GM18868 (cell line): ENCODE data around the gene MCM3AP.

ENCODE experiments used
- ATAC-seq: cut with Tn5 transposase; IDR thresholded peaks from one replicate; pipeline ENCODE4 v1.9.1; 2021; ENCODE audit warnings: mild to moderate bottlenecking, moderate library complexity; ENCODE audit not compliant: unreplicated experiment

The MCM3AP gene

DNA sequence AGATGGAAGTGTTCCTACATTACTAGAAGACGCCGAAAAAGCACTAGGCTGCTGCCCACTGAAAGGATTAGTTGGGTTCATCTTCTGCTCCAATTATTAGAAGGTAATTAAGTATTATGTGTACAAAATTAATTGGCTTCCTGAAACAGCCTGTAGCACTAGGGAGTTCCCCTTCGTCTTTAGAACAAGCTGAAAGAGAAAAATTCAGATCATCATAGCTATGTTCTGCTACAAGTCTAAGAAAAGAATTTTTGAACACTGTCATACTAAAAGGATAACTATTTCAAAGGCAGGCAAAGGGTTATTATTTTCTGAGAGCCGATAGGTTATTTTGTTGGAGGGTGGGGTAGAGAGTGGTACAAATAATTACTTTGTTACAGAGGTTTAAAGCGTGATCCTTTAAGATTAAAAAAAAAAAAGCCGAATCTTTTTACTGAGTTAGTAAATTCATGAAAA, at the start of gene MCM3AP:
MCM3AP (minus strand) TSS at position 406 of the 456 bp plus-strand sequence; CDS start at position 81, 325 bp downstream.
- ATAC-seq: no peak

DNA sequence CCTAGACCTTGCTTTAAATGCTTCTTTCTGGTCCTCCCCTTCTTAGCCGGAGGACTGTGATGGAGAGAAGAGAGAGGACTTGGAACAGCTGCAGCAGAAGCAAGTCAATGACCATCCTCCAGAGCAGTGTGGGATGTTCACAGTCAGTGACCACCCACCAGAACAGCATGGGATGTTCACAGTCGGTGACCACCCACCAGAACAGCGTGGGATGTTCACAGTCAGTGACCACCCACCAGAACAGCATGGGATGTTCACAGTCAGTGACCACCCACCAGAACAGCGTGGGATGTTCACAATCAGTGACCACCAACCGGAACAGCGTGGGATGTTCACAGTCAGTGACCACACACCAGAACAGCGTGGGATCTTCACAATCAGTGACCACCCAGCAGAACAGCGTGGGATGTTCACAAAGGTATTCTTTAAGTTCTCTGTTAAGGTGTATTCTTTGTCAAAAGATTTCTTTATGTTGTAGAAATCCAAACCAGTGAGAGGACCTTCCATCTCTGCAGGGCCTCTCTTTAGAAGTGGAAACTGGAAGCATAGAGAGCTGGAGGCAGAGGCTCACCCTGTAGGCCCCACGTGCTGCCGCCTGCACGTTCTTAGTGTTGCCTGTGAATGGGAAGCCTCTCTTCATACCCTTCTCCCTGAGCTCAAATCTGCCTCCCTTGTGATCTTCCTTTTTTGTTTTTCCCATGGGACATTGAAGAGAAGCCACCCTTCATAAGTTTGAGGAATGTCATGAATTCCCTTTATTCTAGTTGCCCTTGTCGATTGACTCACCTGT, 49.1 kb upstream of the MCM3AP start:
- ATAC-seq: no peak

DNA sequence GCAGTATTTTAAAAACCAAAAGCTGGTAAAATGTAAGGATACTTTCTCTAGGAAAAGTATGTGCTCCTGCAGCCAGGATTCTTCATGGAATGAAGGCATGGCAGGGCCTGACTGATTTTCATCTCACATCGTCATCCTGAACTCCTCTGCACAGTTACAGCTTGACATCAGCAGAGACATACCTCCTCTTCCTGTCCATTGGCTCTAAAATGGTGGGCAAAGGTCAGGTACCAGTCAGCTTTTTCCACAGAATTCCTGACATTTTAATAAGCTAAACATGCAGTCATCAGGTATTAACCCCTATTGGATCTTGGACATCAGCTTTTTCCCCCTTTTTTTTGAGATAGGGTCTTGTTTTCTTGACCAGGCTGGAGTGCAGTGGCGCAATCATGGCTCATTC, 44.4 kb upstream of the MCM3AP start:
- ATAC-seq: no peak

DNA sequence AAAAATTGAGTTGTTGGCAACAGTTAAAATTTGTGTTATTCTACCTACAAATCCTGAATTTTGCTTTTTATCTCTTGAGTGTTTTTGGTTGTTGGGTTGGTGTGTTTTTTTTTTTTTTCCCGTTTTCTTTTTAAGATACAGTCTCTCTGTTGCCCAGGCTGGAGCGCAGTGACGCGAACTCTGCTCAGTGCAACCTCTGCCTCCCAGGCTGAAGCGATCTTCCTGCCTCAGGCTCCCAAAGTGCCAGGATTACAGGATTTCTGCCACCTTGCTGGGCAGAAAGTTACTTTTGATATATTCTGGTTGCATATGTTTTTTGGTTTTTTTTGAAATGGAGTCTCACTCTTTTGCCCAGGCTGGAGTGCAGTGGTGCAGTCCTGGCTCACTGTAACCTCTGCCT, 42.7 kb upstream of the MCM3AP start:
- ATAC-seq: no peak

DNA sequence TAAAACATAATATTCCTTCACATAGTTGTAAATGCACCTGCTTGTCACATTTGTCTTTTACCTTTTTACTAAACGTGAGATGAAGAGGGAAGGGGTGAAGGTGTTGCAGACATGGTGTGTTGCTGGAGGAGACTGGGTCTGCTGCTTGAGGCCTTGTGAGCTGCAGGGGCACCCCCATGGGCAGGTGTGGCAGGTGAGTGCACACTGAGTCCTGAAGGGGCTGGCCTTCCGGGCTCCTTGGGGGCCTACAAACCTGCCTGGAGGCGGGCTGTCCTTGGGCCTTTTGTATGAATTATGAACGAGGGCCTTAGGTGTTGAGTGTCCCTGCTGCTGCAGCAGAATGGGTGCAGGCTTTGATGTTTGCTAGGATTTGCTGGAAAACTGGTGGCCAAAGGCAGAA, 42.3 kb upstream of the MCM3AP start:
- no peak for ATAC-seq

DNA sequence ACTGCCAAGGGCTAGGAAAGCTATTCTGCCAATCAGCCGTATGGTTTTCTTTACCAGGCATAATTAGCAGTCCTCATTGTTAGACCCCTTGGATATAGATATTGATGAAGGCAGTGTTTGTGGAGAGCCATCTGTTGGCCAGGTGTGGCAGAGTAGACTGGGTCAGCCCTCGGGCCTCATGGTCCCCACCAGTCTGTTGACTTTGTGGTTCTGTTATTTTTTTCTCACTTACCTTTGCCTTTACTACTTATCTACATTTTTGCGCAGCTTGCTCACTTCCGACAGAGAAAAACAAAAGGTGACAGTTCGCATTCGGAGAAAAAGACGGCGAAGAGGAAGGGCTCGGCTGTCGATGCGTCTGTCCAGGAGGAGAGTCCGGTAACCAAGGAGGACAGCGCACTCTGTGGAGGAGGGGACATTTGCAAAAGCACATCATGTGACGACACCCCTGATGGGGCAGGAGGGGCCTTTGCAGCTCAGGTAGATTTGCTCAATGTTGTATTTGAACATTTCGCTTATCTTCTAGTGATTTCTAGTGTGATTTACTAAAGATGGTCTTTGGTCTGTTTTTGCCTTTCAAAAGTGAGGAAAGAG, 40.8 kb upstream of the MCM3AP start:
- no peak for ATAC-seq

DNA sequence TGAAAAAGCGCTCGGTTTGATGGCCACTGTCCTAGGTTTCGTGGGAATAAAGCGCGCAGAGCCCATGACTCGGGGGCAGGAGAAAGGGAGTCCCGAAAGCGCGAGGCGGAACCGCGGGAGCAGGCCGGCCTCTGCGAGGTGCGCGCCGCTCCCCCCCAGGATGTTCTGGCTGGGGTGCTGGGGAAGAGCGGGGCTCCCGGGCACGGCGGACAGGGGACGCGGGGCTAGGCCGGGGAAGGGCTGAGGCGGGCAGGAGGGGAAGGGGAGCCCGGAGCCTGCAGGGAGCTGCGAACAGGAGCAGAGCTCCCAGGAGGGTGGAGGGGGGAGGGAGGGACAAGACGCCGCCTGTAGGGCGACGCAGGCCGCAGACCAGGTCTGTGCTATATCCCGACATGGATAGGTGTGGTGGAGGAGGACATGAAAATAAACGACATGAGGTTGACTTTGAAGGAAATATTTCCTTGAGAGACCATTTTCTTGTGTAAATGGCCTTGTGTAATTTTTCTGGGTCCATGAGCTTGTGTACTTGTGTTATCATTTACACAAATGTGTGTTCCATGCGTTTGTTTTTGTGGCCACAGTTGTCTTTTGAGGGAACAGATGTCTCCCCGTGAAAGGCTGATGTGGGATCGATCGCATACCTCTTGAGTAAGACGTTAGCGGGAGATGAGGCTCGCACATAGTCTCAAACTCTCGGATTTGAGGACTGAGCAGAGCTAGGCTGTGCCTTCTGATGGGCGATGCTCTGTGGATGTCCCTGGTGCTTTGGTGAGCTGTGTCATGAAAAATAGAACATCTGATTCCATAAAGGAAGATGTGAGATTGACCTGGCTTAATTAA, 39.9 kb upstream of the MCM3AP start:
- no peak for ATAC-seq

DNA sequence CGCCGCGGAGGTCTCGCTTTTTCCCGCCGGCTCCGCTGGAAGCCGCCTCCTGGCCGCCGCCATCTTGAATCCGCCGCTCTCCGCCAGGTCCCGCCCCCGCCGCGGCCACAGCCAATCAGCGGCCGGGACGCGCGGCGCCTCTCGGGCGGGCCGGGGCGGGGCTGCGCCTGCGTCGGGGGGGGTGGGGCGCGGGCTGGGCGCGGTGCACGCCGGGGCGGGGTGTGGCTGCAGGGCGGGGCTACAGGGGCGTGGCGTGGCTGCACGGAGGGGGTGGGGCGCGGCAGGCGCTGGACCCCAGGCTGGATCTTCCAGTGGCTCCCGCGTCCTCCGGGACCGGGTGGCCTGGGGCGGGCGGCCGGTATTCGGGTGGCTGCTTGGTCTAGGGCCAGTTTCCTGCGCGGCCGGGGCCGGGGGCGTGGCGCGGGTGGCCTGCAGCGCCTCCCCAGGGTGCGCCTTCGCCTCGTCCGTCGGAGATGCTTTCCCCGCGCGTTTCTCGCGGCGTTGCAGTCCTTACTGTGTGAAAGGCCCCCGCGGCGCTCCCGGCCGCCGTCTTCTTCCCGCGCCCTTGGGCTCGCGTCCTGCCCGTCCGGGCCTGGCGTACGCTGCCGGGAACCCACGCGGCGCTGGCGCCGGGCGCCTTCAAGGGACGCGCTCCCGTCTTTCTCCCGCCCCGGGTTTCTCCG, 39.1 kb upstream of the MCM3AP start:
- ATAC-seq: peak; percentile 62

DNA sequence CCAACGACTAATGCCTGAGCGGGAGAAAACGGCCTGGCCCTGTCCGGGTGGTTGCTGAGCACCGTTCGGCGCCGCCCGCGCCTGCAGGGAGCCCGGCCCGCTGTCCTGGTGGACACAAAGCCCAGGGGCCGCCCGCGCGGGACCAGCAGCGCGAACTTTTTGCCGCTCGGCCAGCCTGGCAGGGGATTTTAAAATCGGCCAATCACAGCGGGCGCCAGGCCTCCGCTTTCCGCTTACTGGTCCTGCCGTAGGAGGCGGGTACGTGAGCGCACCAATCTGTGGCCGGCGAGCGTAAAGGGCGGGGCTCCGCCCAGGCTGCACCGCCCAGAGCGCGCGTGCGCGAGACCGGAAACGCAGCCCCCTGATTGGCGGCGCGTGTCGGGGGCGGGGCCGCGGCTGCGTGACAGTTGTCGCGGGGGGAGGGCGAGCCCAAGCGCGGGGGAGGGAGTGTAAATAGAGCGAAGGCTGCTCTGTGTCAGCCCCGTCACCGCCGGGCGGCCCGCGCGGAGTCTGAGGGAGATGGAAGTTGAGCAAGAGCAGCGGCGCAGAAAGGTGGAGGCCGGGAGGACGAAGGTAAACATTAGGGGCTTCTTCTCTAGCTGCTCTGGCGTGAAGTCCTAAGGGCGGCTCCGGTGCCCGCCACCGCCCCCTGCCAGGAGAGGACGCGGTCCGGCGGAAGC, 38.4 kb upstream of the MCM3AP start, which contains the start of the genes C21orf58 and PCNT:
C21orf58 (minus strand) TSS at position 161 of the 680 bp plus-strand sequence. CDS start 1,132 bp downstream, outside the sequence.
PCNT (plus strand) TSS at position 447 of the 680 bp plus-strand sequence; CDS start at position 520, 73 bp downstream.
- peak; percentile 82 for ATAC-seq

DNA sequence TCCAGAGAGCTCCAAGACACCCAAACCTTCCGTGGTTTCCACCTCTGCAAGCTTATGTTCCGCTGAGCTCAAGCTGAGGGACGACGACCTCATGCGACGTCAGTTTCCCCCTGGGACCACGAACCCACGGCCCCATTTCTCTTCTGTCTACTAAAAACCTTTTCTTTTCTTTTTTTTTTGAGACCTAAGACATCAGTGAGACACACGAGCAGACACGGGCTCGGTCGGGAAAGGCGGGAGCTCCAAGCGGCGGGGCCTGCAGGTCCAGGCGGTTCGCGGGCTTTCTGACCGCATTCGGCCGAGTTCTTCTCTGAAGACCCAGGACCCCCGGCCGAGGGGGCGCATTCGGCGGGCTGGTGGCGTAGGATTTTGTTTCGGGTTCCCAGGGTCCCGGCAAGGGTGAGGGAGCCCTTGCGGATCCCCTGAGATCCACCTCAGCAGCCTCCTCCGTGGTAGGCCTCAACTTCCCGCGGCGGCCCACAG, 37.9 kb upstream of the MCM3AP start:
- ATAC-seq: no peak

DNA sequence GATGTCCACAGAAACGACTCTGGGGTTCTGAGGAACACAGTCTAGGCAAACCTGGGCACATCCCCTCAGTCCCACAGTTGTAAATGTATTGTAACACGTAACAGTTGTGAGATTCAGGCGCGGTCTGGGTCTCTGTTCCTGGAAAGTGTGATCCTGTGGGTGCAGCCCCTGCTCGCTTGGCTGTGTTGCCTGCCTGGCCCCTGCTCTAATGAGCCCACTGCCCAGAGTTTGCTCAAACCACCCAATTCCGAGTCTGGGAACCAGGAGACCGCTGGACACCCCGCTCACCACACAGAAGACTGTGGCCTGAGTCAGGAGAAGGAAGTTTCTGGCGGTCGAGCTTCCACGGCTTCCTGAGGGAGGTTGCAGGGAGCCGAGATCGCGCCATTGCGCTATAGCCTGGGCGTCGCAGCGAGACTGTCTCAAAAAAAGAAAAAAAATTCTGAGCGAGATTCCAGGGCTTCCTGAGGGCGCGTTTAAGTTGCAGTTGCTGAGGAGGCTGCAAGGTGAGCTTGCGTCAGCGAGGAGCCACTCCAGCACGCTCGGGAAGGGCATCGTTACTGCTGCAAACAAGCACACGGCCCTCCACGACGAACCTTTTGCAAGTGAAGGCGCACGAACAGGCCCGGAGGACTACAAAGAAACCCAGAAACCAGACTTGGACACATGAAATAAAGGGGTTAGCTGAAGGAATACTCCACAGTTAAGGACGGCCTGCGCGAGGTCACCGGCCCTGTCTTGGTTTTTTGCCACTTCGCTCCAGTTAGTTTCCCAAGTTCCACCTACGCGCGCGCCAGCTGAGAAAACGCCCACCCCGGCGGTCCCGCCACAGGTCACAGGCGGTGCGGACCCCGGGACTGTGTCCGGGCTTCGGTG, 37.2 kb upstream of the MCM3AP start:
- no peak for ATAC-seq

DNA sequence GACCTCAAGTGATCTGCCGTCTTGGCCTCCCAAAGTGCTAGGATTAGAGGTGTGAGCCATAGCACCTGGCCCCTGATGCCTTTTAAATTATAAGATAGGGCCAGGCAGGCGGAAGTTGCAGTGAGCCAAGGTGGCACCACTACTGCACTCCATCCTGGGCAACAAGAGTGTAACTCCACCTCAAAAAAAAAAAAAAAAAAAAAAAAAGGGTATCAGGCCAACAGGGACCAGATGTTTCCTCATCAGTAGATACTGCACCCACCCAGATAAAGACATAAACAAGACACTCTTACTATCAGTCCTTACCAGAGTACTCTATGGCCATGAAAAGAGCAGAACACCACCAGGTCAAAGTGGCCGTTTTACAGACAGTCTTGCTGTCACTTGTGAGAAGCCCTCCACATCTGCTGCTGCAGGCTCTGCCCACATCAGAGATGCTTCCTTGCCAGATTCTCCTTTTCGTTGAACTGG, 35.0 kb upstream of the MCM3AP start:
- no peak for ATAC-seq

DNA sequence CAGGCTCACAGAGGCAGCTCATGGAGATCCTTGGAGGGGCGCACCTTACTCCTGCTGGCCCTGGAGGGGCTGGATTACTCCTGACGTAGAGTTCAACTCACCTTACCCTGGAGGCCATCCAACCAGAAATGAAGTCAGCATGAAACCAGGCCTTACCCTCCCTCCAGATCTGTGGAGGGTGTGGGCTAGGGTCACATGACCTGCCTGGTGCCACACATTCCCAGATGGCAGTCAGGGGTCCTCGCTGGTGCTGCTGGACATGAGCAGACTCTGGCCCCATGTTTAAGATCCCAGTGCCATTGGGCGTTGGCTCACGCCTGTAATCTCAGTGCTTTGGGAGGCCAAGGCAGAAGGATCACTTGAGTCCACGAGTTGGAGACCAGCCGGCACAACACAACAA, 33.8 kb upstream of the MCM3AP start:
- no peak for ATAC-seq

DNA sequence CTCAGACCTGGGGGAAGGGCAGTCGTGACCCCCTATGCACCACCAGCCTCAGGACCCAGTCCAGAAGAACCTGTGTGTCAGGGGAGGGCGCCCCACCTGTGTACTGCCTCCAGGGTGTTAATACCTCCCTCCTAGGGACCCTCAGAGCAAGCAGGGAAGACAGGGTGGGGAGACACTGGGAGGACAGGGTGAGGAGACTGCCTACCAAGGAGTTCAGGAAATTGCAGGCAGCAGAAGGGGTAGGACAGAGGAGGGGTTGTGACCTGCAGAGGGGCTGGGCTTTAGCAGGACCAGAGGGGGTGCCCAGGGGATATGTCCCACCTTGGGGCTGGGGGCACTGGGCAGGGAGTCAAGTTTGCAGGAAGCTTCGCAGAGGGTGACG, 33.0 kb upstream of the MCM3AP start:
- no peak for ATAC-seq

DNA sequence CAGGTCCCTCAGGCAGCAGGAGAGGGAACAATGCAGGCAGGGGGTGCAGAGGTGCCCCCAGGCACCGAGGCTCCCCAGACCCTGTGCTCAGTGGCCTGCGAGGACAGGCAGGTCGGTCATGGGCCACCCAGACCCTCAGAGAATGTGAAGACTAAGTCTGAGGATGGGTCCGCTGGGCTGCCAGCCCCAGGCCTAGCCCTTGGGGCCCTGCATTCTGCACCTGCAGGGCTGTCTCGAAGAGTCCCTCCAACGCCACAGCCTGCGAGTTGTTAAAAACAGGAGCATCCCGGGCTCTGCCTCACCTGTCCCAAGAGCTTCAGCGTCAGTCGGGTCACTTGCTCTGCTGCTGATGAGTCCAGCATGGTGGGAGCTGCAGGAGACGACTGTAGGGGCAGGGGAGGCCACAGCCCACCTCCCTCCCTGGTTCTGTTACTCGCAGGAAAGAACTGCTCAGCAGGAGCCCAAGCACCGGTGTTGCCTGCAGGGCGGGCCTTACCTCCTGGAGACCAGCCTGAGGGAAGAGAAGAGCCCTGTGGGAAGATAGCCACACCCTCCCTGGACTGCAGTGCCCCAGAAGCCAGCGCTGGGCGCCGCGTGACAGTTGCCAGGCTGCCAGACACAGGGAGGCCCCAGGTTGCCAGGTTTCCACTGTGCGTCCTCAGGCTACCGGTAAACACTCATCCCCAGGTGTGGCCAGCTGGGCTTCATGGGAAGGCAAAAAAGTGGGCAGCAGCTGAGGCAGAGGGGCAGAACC, 32.5 kb upstream of the MCM3AP start:
- ATAC-seq: no peak

DNA sequence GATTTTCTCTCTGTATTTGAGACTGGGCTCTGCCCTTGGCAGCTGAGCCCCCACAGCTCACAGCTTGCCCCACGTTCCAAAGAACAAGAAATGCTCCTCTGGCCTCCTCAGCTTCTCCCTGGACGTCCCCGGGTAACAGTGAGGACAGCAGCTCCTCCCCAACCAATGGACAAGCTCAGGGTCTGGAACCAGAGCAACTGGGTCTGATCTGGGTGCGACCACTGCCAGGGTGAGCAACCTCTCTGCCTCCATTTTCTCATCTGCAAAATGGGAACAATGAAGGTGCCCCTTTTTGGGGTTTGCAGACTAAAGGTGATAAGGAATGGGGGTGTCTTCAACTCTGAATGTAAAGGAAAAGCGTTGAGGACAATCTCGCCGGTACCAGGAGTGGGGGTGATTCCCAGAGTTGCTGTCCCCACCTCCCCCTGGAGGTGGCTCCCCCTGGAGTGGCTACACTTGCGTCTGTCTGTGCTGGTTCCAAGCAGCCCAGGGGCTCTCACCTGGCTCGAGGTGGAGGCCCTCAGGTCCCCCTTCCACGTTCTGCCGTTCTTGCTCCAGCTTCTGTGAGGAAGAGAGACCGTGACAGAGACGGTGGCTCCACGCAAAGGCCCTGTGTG, 31.4 kb upstream of the MCM3AP start:
- no peak for ATAC-seq

DNA sequence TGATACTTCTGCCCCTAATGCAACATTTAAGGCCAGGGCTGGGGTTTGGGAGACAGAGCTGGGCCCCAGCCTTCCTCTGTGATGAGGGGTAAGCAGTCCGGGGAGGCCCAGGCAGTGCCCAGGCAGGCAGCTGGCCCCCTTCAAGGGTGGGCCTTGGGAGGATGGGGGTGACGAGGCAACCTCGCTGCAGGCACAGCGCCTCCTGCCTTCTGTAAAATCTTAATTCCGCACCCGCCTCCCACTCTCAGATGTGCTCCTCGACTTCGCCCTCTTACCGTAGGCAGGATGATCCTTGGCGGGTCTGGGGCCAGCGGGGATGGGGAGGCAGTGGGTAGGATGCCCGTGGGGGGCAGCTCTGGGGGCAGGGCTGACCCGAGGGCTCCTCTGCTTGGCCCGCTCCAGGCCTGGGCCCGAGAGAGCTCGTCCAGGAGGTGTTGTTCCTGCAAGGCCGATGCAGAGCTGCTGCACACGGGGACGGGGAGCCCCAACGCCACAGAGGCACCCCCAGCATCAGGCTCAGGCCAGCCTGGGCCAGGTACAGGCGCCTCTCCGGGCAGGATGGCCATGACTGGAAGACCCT, 29.1 kb upstream of the MCM3AP start:
- no peak for ATAC-seq
